ENCODE data around the gene HOXC6. TPM values are rescaled to one million over a fixed set of nuclear protein-coding genes. Genes with fewer than 3 reads are reported as not detected.

HOXC6 gene
- total and polyA plus RNA-seq, 9 of the 15 experiments (the other 6 are each of a cell fraction or from before 2014, with no cell fraction given) = 0.06 to 4.0 (median 1.4) TPM

DNA sequence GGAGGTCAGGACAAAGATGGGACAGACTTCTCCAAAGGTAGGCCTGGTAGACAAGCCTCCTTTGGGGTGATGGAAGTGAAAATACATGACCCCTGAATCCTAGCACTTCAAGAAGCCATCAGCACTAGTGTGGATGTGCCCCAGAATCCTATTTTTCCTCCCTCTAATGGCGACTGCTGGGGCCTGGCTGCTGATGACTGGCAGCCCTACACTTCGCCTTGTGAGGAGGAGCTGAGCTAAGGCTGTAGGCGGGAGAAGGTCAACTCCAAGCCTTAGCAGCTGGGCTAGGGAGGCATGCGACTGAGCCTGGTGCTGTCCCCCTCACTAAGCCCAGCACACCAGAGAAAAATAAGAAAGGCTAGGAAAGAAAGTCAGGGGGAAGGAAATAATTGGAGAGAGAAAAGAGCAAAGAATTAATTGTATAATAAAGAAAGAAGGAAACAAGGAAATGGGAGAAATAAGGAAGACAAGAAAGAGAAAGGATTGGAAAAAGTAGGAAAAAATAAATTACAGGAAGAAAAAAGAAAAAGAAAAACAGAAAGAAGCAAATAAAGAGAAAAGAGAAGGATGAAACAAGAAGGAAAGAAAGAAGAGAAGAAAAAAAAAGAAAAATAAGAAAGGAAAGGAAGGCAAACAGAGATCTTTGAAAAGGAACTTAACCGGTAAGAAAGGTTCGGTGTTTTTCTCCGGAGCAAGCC, 48.0 kb upstream of the HOXC6 start:
- Histone ChIP-seq H3K9ac (ENCODE audit: insufficient read depth in 1 of 2, low read depth in 2 of 2, low read length in 2 of 2) (no peak overlapping the region), H3K4me1 (replicated peaks in 1 of 2; ENCODE audit: control insufficient read depth in 2 of 2, insufficient read depth in 2 of 2, low read length in 2 of 2) (peaks cover 2 to 24% of the 10 kb centered on the region in 2 experiments; a peak in 2 of 5 replicates), H4K20me1 (replicated peaks; ENCODE audit: control insufficient read depth, insufficient read depth, low read length) (no peaks in the 10 kb centered on the region; the same call in 1 of the 2 replicates), H3K4me3 (no peak overlapping the region), H3K27me3 (ENCODE audit: control insufficient read depth in 2 of 2, insufficient read depth in 2 of 2, low read length in 2 of 2) (peaks cover 35 to 41% of the 10 kb centered on the region in 2 experiments), H2AFZ (ENCODE audit: low read depth, low read length) (peak overlapping the region; percentile 63; the same call in 1 of the 2 replicates), H3K4me2 (ENCODE audit: insufficient read depth, low read length) (no peak overlapping the region), H3K36me3 (ENCODE audit: control insufficient read depth, insufficient read depth, low read length) (no peaks in the 10 kb centered on the region), H3K9me3 (replicated peaks; ENCODE audit: control insufficient read depth, insufficient read depth, low read depth, low read length) (no peaks in the 10 kb centered on the region), H3K9me1 (ENCODE audit: control insufficient read depth, insufficient read depth, low read length) (no peaks in the 10 kb centered on the region), H3K27ac (ENCODE audit: extremely low read depth, low read depth, low read length) (no peak overlapping the region), H3K79me2 (ENCODE audit: control insufficient read depth, insufficient read depth, low read length) (no peaks in the 10 kb centered on the region)
- DNase-seq (ENCODE audit: extremely low read depth in 1 of 4, low spot score in 3 of 4) (no peak), FAIRE-seq (peak; percentile 44), ATAC-seq (peak; percentile 22; the same call in 1 of the 3 replicates)
- ChIA-PET POLR2A (interaction anchor here (0.6 kb wide), 1 partner anchor 371 kb away, joined by 3 read pairs; no protein-coding TSS in a partner anchor), CTCF (ENCODE audit: low intra/inter-chr PET ratio) (no interaction called here)
- intact Hi-C loops (cut with micrococcal nuclease) = loop anchor here (10.0 kb wide), 1 partner anchor 385 kb away; the partner anchor contains the start of gene GPR84
- in situ Hi-C loops (cut with MboI) = loop anchor here (10.0 kb wide), 1 partner anchor 385 kb away; the partner anchor contains the start of gene GPR84
- WGBS (ENCODE audit: insufficient coverage, low coverage, missing lambda C conversion rate) = 27% methylated on average over 7 of the region's 7 CpGs
- BruUV-seq (replicated peaks) = no TSS peak
- TF ChIP-seq CBX2 (IDR thresholded peaks at IDR 0.05; ENCODE audit: insufficient read depth, low read length, poor library complexity, severe bottlenecking) (peak; percentile 25), MEF2A (IDR thresholded peaks at IDR 0.05; ENCODE audit: control insufficient read depth, low read depth, low read length) (no peak)
- TF ChIP-seq, protein P1, sequence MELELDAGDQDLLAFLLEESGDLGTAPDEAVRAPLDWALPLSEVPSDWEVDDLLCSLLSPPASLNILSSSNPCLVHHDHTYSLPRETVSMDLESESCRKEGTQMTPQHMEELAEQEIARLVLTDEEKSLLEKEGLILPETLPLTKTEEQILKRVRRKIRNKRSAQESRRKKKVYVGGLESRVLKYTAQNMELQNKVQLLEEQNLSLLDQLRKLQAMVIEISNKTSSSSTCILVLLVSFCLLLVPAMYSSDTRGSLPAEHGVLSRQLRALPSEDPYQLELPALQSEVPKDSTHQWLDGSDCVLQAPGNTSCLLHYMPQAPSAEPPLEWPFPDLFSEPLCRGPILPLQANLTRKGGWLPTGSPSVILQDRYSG (tag; conservative IDR thresholded peaks at IDR 0.05; ENCODE audit: low read depth) = no peak
- TF ChIP-seq, protein P2, sequence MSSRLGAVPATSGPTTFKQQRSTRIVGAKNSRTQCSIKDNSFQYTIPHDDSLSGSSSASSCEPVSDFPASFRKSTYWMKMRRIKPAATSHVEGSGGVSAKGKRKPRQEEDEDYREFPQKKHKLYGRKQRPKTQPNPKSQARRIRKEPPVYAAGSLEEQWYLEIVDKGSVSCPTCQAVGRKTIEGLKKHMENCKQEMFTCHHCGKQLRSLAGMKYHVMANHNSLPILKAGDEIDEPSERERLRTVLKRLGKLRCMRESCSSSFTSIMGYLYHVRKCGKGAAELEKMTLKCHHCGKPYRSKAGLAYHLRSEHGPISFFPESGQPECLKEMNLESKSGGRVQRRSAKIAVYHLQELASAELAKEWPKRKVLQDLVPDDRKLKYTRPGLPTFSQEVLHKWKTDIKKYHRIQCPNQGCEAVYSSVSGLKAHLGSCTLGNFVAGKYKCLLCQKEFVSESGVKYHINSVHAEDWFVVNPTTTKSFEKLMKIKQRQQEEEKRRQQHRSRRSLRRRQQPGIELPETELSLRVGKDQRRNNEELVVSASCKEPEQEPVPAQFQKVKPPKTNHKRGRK (tag; IDR thresholded peaks at IDR 0.05) = peak; percentile 93
- TF ChIP-seq, protein P3, sequence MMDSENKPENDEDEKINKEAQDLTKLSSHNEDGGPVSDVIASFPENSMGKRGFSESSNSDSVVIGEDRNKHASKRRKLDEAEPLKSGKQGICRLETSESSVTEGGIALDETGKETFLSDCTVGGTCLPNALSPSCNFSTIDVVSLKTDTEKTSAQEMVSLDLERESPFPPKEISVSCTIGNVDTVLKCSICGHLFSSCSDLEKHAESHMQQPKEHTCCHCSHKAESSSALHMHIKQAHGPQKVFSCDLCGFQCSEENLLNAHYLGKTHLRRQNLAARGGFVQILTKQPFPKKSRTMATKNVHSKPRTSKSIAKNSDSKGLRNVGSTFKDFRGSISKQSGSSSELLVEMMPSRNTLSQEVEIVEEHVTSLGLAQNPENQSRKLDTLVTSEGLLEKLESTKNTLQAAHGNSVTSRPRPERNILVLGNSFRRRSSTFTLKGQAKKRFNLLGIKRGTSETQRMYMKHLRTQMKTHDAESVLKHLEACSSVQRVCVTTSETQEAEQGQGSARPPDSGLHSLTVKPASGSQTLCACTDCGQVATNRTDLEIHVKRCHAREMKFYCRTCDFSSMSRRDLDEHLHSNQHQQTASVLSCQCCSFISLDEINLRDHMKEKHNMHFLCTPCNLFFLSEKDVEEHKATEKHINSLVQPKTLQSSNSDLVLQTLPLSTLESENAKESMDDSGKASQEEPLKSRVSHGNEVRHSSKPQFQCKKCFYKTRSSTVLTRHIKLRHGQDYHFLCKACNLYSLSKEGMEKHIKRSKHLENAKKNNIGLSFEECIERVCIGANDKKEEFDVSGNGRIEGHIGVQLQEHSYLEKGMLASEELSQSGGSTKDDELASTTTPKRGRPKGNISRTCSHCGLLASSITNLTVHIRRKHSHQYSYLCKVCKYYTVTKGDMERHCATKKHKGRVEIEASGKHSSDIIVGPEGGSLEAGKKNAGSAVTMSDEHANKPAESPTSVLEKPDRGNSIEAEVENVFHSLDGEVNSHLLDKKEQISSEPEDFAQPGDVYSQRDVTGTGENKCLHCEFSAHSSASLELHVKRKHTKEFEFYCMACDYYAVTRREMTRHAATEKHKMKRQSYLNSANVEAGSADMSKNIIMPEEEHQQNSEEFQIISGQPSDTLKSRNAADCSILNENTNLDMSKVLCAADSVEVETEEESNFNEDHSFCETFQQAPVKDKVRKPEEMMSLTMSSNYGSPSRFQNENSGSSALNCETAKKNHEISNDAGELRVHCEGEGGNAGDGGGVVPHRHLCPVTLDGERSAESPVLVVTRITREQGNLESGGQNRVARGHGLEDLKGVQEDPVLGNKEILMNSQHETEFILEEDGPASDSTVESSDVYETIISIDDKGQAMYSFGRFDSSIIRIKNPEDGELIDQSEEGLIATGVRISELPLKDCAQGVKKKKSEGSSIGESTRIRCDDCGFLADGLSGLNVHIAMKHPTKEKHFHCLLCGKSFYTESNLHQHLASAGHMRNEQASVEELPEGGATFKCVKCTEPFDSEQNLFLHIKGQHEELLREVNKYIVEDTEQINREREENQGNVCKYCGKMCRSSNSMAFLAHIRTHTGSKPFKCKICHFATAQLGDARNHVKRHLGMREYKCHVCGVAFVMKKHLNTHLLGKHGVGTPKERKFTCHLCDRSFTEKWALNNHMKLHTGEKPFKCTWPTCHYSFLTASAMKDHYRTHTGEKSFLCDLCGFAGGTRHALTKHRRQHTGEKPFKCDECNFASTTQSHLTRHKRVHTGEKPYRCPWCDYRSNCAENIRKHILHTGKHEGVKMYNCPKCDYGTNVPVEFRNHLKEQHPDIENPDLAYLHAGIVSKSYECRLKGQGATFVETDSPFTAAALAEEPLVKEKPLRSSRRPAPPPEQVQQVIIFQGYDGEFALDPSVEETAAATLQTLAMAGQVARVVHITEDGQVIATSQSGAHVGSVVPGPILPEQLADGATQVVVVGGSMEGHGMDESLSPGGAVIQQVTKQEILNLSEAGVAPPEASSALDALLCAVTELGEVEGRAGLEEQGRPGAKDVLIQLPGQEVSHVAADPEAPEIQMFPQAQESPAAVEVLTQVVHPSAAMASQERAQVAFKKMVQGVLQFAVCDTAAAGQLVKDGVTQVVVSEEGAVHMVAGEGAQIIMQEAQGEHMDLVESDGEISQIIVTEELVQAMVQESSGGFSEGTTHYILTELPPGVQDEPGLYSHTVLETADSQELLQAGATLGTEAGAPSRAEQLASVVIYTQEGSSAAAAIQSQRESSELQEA (IDR thresholded peaks at IDR 0.05; ENCODE audit: low read depth) = no peak
- TF ChIP-seq, protein P4, sequence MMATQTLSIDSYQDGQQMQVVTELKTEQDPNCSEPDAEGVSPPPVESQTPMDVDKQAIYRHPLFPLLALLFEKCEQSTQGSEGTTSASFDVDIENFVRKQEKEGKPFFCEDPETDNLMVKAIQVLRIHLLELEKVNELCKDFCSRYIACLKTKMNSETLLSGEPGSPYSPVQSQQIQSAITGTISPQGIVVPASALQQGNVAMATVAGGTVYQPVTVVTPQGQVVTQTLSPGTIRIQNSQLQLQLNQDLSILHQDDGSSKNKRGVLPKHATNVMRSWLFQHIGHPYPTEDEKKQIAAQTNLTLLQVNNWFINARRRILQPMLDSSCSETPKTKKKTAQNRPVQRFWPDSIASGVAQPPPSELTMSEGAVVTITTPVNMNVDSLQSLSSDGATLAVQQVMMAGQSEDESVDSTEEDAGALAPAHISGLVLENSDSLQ (IDR thresholded peaks at IDR 0.05) = peak; percentile 36; the same call in 1 of the 2 replicates
